ENCODE measurements around the gene BTRC.

The BTRC gene

GRCh38 chr10:101506829-101507661, 153.1 kb downstream of the BTRC start:
- H3K27ac ChIP-seq = no peak overlapping the region
- no peak for DNase-seq (ENCODE audit: low read depth, low spot score)

- H3K27ac ChIP-seq = no peak overlapping the region
- no peak for DNase-seq (ENCODE audit: low read depth, low spot score)
Measured at GRCh38 chr10:101507828-101508227, 153.9 kb downstream of the BTRC start.

GRCh38 chr10:101511938-101512337, 158.0 kb downstream of the BTRC start:
- H3K27ac ChIP-seq = no peak overlapping the region
- DNase-seq (ENCODE audit: low read depth, low spot score) = no peak

- DNase-seq (ENCODE audit: low read depth, low spot score) = no peak
Measured at GRCh38 chr10:101512738-101513137, 158.8 kb downstream of the BTRC start.

DNA sequence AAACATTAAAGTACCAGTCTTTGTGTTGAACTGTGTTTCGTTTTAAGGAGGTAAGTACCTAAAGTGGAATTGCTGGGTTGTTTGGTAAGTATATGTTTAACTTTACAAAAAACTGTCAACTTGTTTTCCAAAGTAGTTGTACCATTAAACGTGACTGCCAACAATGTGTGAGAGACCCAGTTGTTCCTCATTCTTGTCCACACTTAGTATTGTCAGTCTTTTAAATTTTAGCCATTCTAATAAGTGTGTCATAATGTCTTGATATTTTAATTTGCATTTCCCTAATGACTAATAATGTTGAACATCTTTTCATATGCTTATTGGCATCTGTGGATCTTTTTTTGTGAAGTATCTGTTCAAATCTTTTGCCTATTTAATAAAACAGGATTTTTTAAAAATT, 159.8 kb downstream of the BTRC start:
- no peak for DNase-seq (ENCODE audit: low read depth, low spot score)
- no peak overlapping the region for H3K27ac ChIP-seq

More at GRCh38 chr10:101512738-101513137, 158.8 kb downstream of the BTRC start:
- no peak overlapping the region for H3K27ac ChIP-seq

DNA sequence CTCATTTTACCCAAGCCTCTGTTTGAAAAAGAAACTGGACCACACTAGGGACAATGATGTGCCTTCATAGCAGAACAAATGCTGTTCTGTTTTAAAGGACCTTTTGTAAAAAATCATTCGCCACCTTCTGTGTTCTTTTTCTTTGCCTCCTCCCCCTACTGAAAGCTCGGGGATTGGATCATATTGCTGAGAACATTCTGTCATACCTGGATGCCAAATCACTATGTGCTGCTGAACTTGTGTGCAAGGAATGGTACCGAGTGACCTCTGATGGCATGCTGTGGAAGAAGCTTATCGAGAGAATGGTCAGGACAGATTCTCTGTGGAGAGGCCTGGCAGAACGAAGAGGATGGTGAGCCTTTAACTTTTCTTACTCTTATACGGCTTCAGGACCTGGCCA, 171.9 kb downstream of the BTRC start:
- no peak for DNase-seq (ENCODE audit: low read depth, low spot score)
- H3K27ac ChIP-seq = no peak overlapping the region

DNA sequence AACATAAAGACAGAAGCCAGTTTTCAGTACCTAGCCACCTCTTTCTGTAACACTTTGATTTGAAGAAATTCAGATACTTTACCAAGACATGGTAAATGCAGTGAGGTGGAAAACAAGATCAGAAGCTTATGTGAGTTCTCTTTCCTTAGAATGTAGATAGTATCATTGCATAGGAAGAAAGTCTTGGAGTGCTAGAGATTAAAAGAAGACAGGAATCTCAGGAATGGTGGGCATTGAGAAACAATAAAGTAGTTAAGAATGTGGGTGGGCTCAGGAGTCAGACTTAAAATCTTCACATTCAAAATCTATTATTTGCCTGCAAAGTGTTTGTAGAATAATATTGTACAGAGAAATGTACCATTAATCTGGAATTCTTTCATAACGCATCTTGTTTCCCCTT, 175.2 kb downstream of the BTRC start:
- no peak overlapping the region for H3K27ac ChIP-seq

GRCh38 chr10:101529725-101530553, 176.0 kb downstream of the BTRC start:
- no peak for DNase-seq (ENCODE audit: low read depth, low spot score)
- H3K27ac ChIP-seq = no peak overlapping the region

More for the DNA sequence above, 175.2 kb downstream of the BTRC start:
- DNase-seq (ENCODE audit: low read depth, low spot score) = no peak

DNA sequence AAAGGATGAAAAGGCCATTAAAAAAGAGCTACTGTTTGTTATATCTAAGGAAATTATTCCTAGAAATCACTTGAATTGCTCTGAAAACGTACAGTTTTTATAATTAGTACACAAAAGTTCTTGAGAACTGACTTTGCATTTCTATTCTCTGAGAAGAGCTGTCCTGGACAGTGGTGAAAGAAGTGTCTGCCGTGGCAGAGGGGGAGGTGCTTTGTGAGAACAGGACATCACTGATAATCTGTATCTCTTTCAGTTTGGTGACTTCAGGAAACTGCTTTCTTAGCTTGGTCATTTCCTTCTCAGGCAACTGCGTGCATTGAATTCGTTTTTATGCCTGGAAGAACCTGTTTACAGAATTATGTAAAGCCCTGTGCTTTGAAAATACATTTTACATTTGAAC, 182.0 kb downstream of the BTRC start:
- H3K27ac ChIP-seq = no peak overlapping the region
- DNase-seq (ENCODE audit: low read depth, low spot score) = no peak

GRCh38 chr10:101536800-101537199, 182.8 kb downstream of the BTRC start:
- H3K27ac ChIP-seq = no peak overlapping the region
- no peak for DNase-seq (ENCODE audit: low read depth, low spot score)

GRCh38 chr10:101538446-101538845, 184.5 kb downstream of the BTRC start:
- H3K27ac ChIP-seq = no peak overlapping the region
- no peak for DNase-seq (ENCODE audit: low read depth, low spot score)

- DNase-seq (ENCODE audit: low read depth, low spot score) = no peak
Measured at GRCh38 chr10:101545898-101546297, 191.9 kb downstream of the BTRC start.

DNA sequence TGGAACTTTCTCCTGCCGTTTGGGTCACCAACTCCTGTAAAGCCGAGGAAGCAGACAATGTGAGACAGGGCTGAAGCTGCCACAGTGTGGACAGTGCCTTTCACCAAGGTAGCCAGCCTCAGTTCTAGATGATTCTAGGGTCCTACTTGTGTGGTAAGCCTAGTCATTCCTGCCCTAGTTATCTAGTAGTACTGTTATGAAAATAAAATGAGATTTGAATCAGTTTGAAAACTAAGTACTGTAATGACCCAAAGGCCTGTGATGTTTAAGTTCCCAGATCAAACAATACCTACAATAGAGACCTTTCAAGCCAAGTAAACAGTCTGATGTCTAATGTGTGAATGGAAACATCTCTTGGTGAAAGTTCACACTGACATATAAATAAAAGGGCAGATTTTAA, 197.0 kb downstream of the BTRC start:
- no peak overlapping the region for H3K27ac ChIP-seq
- DNase-seq (ENCODE audit: low read depth, low spot score) = no peak

More at GRCh38 chr10:101545898-101546297, 191.9 kb downstream of the BTRC start:
- no peak overlapping the region for H3K27ac ChIP-seq

GRCh38 chr10:101552442-101552841, 198.5 kb downstream of the BTRC start:
- DNase-seq (ENCODE audit: low read depth, low spot score) = no peak
- H3K27ac ChIP-seq = no peak overlapping the region

DNA sequence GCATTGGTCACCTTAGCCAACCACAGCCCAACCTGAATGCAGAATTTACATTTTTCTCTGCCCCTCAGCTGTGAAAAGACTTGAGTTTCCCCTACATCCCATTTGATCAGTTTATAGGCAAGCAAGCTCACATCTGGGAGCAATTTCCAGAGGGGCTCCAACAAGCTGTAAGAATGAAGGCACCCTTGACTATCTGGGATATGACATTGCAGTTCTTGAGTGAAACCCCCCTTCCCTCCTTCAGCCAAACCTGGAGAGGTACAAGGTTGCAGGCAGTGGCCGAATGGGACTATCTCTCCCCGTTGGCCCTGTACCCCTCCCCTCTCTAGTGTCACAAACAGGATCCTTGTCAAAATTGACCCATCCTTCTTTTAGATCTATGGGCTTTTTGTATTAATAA, 203.6 kb downstream of the BTRC start:
- peak overlapping the region; percentile 45 for H3K27ac ChIP-seq
- no peak for DNase-seq (ENCODE audit: low read depth, low spot score)

DNA sequence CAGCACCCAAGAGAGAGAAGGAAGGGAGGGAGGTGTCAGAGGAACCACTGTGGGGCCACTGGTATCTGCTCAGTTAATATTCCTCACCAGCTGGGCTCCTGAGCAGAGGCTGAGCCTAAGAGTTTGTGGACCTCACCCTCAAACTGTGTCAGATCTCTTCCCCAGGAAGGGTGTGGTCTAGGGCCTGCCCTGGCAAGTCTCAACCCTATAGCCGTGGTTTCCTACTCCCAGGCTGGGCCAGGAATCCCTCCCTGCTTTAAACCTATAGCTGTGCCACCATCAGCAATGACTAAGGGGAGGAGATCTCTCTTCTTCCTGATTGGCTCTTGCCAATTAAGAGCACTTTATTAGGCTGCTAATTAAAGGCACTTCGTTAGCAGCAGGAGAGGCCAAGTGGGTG, 204.2 kb downstream of the BTRC start:
- H3K27ac ChIP-seq = peak overlapping the region; percentile 45
- peak; percentile 59 for DNase-seq (ENCODE audit: low read depth, low spot score)

GRCh38 chr10:101558671-101559595, 205.0 kb downstream of the BTRC start:
- no peak for DNase-seq (ENCODE audit: low read depth, low spot score)
- H3K27ac ChIP-seq = peak overlapping the region; percentile 45

- no peak for DNase-seq (ENCODE audit: low read depth, low spot score)
- no peak overlapping the region for H3K27ac ChIP-seq
Measured at GRCh38 chr10:101559596-101560297, 205.8 kb downstream of the BTRC start.

GRCh38 chr10:101560298-101561067, 206.5 kb downstream of the BTRC start:
- H3K27ac ChIP-seq = no peak overlapping the region
- DNase-seq (ENCODE audit: low read depth, low spot score) = no peak
